Measurements from ENCODE around the gene TOE1.
"Not testable (repeated sequence)": the region's sequence is repeated elsewhere in the genome, so short reads cannot be mapped to it uniquely, and the experiment has no call there.

Gene TOE1

DNA sequence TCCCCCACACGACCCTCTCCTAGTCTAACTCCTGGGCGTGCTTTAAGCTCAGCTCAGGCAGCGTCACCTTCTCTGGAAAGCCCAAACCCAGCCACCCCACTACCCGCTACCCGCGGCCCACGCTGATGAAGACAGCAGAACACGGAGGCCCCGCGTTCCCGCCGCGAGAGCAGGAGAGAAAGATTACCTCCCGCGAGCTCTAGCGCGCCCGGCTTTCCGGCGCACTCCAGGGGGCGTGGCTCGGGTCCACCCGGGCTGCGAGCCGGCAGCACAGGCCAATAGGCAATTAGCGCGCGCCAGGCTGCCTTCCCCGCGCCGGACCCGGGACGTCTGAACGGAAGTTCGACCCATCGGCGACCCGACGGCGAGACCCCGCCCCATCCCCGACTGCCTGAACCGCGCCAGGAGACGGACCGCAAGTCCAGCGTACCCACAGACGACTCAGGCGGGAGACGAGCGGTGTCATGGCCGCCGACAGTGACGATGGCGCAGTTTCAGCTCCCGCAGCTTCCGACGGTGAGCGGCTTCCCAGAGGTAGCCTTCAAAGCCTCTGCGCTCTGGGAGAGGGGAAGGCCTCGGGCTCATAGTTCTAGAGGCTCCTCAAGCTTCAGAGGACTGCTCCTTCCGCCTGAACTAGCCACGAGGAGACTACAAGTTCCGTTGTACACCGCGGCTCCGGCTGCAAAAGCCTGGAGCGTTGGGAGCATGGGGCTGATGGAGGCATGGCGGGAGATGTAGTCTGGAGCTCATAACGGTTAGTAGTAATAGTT, at the start of gene TOE1, which contains the start of gene MUTYH:
Gene TOE1, plus strand, starts transcription at position 382 of the 770 bp plus-strand sequence. Its CDS starts 83 bp downstream, at position 465.
Gene MUTYH, minus strand, starts transcription at position 652 of the 770 bp plus-strand sequence. CDS start 5,935 bp downstream, outside the sequence.
- DNase-seq, result peak; percentile 94

DNA sequence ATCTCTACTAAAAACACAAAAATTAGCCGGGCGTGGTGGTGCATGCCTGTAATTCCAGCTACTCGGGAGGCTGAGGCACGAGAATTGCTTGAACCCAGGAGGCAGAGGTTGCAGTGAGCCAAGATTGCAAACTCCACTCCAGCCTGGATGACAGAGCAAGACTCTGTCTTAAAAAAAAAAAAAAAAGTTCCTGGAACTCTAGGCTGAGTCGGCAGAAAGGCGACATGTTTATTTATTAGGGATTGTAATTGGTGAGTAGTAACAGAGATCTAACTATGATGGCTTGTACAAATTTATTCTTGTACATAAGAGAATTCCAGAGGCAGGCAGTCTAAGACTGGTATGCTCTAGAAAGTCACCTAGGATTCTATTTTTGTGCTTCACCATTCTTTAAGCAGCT, 49.0 kb upstream of the TOE1 start:
- not testable (repeated sequence) for DNase-seq

DNA sequence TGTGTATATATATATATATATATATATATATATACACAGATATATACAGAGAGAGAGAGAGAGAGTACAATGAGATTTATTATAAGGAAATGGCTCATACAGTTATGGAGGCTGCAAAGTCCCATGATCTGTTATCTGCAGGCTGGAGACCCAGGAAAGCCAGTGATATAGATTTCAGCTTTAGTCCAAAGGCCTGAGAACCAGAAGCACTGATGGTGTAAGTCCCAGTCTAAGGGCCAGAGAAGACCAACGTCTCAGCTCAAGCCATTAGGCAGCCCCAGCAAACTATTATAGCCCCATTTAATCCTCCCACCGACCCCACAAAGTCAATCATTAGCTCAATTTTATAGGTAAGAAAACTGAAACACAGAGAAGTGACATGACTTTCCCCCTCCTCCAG, 48.3 kb upstream of the TOE1 start:
- DNase-seq, result no peak

DNA sequence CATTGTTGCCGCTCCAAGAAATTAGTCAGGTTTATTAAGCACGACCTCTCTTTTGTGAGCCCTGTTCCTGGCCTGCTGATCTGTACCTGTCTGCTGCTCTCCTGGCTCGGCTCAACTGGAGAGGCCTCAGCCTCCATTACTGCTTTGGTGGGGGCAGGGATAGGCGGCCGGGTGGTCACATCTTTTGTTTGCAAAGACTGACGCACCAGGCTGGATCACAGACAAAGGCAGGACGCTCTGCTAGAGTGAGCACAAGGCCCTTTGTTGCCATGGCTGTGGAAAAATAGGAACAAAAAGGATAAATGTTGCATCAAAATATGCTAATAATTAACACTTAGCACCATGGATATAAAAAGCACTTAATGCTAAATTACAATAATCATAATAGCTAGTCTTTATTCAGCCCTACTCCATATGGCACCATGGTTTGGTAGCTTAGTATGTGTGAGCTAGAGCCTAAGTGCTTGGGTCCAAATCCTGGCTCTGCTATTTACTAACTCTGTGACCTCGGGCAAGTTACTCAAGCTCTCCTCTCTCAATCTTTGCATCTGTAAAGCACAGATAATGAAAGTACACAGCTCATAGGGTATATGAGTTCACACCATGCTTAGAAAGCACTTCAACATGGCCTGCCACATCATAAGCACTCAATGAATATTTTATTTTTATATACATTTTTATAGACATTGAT, 42.2 kb upstream of the TOE1 start:
- DNase-seq, result no peak

DNA sequence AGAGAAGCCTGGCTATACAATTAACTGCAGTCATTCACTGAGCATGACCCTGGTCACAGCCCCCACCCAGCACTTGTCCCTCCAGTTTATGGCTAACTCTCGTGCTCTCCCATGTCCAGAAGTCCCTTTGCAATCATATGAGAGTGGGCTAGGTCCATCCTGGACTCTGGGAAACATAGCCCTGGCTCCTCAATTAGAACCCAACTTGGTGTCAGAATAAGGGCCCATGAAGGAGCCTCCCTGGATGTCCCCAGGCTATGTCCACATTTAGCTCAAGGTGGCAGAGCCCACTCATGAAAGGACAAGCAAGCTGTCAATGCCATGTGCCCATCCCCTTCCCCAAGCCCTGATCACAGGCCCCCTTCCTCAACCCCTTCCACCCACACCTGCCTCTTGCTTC, 40.7 kb upstream of the TOE1 start:
- no peak for DNase-seq

DNA sequence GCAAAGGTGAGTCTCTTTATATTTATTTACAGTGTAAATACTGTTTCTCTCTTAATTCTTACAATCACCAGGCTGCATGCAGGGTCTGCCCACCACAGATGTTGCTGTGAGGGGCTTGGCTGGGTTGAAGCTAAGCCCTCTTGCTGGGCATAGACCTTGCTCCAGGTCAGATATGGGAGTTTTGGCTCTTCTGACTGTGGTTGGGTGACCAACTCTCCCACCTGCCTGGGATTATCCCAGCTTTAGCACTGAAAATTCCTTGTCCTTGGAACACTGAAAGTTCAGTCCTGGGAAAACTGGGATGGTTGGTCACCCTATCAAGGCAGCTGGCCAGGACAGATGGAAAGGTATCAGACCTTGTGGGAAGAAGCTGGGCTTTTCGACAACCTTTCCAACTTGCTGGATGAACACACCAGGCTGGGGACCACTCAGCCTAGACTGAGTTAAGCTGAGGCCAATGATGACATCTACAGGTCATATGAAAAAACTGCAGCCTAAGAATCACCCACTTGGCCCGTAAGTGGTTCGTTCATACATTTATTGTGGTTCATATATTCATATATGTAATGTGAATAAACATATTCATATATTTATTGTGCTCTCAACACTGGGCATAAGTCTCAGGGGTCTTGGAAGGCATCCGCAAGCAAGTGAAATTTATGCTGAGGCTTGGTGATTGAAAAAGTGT, 39.8 kb upstream of the TOE1 start:
- peak; percentile 50 for DNase-seq

DNA sequence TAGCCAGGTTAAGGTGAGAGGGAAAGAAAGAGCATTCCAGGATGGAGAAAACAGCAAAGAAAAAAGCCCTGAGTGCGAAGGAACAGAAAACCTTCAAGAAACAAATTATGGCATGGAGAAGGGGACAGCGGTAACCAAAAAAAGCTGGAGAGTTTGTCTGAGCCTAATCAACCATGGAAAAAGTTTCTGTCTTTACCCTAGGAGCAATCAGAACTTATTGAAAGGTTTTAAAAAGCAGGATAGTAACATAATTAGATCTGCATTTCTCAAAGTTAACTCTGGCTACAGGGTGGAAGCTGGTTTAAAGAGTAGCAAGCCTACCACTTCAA, 39.3 kb upstream of the TOE1 start:
- DNase-seq, result no peak

DNA sequence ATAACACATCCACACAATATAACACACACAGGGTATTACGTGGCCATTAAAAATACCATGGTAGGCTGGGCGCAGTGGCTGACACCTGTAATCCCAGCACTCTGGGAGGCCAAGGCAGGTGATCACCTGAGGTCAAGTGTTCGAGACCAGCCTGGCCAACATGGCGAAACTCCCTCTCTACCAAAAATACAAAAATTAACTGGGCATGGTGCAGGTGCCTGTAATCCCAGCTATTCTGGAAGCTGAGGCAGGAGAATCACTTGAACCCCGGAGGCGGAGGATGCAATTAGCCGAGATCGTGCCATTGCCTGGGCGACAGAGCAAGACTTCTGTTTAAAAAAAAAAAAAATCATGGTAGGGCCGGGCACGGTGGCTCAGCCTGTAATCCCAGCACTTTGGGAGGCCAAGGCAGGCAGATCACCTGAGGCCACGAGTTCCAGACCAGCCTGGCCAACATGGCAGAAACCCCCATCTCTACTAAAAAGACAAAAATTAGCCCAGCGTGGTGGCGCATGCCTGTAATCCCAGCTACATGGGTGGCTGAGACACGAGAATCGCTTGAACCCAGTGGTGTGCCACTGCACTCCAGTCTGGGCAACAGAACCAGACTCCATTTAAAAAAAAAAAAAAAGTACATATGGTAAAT, 37.3 kb upstream of the TOE1 start:
- no peak for DNase-seq

DNA sequence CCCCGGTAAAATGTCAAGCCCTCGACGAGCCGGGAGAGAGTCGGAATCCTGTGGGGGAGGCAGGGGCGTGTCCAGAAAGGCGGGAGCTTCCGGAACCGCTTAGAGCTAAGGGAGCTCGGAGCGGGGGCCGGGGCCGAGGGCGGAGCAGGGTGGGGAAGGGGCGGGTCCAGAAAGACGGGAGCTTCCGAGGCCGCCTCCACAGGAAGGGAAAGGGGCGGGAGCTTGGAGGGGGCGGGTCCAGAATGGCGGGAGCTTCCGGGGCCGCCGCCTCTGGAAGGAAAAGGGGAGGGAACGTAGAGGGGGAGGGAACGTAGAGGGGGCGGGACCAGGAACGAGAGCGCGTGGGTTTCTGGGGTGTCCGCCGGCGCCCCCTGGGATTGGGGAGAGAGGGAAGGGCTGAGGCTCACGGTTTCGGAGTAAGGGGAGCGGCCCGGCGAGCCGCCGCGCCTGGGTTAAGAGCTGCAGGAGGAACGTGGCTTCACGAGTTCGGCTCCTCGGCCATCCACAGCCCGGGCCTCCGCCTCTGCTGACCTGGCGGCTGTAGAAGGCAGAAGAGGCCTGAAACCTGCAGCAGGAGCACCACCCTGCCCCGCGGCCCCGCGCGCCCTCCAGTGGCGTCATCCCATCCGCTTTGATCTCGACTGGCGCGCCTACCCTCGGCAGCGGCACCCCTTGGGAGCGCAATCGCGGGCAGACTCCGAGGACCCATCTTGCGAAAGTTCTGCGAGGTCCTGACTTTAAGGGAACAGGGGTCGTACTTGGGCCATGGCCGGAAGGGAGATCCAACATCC, 36.3 kb upstream of the TOE1 start:
- peak; percentile 99 for DNase-seq

DNA sequence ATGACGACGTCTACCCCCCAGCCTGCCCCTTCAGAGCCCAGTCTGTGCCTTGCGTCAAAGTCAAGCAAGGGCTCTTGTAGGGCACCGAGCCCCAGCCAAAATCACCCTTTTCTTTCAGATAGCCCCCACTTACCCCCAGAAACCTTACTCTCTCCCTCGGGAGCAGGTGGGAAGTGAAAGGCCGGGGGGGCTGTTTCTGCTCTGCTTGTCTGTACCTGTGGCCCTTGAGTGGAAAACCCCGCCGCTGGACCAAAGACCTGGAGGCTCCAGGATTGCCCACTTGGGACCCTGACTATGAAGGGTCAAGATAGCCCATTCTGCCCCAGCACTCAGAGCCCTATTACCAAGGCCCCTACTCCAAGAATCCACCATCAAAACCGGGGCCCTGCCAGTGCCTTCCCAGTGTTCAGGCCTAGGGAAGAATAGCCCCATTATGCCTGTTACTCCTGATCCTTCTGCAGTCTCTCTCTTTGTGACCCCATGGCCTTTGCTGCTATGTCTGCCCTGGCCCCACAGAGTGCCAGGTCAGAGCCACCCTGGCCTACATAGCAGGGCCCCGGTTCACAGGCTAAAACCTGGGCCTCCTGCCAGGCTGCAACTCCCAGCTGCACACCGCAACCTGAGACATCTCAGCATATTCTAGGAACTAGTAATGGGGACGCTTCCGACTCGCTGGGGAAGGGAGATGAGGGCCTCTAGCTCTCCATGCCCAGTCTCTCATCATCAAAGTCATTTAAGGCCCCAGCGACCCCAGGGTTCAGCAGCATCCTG, 35.5 kb upstream of the TOE1 start:
- DNase-seq, result peak; percentile 49

DNA sequence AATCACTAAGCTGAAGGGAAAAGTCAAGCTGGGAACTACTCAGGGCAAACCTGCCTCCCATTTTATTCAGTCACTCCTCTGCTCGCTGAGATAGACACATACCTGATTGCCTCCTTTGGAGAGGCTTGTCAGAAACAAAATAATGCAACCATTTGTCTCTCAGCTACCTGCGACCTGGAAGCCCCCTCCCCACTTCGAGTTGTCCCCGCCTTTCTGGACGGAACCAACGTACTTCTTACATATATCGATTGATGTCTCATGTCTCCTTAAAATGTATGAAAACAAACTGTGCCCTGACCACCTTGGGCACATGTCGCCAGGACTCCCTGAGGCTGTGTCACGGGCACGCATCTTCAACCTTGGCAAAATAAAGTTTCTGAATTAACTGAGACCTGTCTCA, 34.7 kb upstream of the TOE1 start:
- no peak for DNase-seq

DNA sequence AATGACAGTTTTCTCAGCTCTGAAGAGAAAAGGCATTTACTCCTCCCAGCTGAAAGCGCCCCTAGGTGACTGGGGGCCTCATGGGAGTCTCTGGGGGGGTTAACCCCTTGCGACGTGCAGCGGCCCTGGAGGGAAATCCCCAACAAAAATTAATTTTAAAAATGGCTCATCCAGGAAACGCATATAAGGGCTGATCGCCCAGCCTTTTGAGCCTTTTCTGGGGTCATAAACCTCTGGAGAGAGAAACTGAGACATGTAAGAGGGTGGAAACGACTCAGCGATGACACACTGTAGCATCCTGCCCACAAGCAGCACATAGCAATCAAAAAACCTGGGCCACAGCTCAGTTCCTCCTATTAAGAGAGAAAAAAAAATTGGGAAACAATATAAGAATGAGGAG, 33.7 kb upstream of the TOE1 start:
- no peak for DNase-seq

DNA sequence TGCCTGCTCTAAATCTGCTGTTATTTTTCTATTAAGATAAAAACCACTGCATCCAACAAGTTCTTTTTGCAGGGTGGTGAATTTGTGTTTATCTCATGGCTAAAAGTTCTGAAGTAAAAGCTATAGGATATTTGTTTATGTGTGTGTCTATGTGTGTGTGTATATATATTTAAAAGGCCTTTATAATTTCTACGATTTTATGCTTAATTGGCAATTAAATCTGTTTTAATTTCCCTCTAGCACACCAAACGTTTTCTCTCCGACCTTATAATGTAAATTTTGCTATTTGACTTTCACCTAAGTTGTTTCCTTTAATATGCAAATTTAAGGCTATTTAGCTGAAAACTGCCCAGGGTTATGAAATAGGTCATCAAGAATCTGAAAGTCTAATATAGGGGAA, 33.1 kb upstream of the TOE1 start:
- no peak for DNase-seq

DNA sequence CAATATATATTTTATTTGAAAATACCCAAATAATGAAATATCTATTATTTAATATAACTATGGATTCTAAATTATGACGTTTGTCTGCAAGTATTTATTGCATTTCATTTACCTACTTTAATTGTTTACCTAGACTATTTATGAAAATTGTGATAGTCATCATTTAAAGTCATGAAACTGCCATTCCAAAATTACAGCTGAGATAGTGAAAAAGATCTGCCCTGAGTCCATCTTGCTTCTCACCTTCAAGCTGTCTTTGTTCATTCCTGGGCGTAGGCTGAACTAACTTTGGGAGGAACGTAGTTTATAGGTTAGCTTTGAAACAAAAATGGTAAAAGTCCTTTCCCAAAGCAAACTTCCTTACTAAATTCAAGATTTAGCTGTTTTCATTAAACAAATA, 25.7 kb upstream of the TOE1 start:
- no peak for DNase-seq

DNA sequence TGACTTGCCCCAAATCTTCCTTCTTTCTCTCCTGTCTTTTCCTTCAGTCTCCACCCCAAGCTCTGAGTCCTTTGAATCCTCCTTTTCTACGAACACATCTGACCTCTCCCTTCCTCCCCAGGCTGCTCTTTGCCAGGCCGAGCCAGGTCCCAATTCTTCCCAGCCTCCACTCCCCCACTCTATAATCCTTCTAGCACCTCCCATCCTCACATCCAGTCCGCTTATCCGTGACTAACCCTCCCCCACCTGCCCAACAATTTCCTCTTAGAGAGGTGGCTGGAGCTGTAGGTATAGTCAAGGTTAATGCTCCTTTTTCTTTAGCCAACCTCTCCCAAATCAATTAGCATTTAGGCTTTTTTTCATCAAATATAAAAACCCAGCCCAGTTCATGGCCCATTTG, 22.8 kb upstream of the TOE1 start:
- DNase-seq, result no peak

DNA sequence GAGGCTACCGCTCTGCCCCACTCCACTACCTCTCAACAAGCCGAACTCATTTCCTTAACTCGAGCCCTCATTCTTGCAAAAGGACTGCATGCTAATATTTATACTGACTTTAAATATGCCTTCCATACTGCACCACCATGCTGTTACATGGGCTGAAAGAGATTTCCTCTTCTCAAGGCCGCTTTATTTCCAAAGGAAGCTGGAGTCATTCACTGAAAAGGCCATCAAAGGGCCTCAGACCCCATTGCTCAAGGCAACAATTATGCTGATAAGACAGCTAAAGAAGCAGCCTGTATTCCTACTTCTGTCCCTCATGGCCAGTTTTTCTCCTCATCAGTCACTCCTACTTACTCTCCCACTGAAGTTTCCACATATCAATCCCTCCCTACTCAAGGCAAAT, 20.2 kb upstream of the TOE1 start:
- DNase-seq, result no peak

DNA sequence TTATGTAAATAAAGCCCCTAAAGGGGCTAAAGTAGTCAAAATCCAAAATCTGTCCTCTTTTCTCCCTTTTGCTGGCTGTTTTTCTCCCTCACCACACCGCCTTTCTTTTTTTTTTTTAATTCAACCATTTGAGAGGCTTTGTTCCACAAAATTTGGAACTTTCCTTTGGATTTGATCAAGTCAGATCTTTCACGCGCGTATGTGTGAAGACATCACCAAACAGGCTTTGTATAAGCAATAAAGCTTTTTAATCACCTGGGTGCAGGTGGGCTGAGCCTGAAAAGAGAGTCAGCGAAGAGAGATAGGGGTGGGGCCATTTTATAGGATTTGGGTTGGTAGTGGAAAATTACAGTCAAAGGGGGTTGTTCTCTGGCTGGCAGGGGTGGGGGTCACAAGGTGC, 18.5 kb upstream of the TOE1 start:
- no peak for DNase-seq

DNA sequence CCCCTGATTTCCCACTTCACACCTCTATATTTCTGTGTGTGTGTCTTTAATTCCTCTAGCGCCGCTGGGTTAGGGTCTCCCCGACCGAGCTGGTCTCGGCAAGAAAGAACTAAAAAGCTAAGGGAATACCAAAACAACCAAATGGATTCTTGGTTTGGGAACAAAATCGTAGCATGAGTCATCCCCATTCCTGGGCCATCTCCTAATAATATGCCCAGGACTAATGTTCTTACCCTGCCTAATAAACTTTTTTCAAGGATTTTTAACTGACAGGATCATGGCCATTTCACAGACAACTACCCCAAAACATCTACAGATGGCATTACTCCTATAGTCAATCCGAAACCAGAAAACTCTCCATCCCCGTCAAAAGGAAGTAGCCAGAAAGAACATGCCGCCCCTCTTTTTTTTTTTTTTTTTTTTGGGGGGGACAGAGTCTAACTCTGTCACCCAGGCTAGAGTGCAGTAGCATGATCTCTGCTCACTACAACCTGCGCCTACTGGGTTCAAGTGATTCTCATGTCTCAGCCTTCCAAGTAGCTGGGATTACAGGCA, 17.4 kb upstream of the TOE1 start:
- no peak for DNase-seq

DNA sequence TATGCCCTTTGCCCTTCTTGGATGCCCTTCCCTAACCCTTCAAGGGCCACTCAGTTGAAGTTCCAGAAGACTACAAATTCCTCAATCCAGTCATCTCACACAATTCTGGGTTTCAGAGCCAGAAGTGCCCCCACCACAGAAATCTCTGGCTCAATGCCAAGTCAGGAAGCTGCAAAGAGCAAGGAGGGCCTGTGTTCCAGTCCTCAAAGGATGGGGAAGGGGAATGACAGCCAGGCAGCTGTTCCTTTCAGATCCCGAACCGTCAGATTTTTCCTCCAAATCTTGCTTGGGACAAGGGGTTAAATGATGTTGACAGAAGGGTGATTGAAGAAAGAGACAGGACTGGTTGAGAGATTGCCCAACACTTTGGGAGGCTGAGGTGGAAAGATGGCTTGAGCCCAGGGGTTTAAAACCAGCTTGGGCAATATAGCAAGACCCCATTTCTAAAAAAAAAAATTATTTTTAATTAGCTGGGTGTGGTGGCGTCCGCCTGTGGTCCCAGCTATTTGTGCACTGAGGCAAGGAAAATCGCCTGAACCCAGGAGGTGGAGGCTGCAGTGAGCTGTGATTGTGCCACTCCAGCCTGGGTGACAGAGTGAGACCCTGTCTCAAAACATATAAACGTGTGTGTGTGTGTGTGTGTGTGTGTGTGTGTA, 14.0 kb upstream of the TOE1 start:
- DNase-seq, result no peak

DNA sequence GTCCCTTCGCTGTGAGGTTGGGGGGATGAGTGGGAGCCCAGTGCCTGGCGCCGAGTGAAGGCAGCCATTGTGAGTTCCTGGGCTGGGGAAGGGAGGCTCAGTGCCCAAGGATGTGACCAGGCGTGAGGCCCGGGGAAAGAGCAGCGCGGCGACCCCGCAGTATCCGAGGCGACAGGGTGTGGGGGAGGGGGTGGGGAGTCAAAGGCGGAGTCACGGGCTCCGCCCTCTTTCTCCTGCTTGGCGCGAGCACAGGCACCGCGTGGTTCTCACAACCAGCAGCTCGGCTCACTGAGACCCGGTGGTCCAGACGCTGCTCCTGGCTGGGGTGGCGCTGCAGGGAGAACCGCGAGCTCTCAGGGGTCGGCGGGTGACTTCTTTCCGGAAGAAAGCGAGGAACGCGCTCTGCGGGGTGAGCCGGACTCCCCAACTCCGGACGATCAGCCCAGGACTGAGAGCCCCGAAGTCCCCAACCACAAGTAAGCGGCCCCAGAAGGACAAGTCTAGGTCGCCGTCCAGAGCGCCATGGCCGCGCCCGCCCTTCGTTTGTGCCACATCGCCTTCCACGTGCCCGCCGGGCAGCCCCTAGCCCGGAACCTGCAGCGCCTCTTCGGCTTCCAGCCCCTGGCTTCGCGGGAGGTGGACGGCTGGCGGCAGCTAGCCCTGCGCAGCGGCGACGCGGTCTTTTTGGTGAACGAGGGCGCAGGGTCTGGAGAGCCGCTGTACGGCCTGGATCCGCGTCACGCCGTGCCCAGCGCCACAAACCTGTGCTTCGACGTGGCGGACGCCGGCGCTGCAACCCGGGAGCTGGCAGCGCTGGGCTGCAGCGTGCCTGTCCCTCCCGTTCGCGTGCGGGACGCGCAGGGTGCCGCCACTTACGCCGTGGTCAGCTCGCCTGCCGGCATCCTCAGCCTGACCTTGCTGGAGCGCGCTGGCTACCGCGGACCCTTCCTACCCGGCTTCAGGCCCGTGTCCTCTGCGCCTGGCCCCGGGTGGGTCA, 13.0 kb upstream of the TOE1 start, which contains the start of gene HPDL:
Gene HPDL, plus strand, starts transcription at position 269 of the 997 bp plus-strand sequence. Its CDS starts 254 bp downstream, at position 523.
- DNase-seq, result peak; percentile 87
